ENCODE measurements around the gene GMCL2.
"Not testable (repeated sequence)": the region's sequence is repeated elsewhere in the genome, so short reads cannot be mapped to it uniquely, and the experiment has no call there.

GMCL2 gene

GRCh38 chr5:178187014-178187413 lies at the start of gene GMCL2:
GMCL2 (minus strand) TSS chr5:178187371; CDS start chr5:178187299, 72 bp downstream.
- H3K4me1 Mint-ChIP-seq = peaks cover 6% of the 10 kb centered on the region
- CTCF ChIA-PET = no interaction called here
- no peak within 1 kb of the TSS for H3K4me3 Mint-ChIP-seq
- no peaks in the 10 kb centered on the region for H3K36me3 Mint-ChIP-seq
- DNase-seq = no peak
- H3K9me3 Mint-ChIP-seq = no peaks in the 10 kb centered on the region
- no peak within 1 kb of the TSS for H3K27ac Mint-ChIP-seq
- peaks cover 33% of the 10 kb centered on the region for H3K27me3 Mint-ChIP-seq

- H3K4me3 Mint-ChIP-seq = no peak overlapping the region
- H3K4me1 Mint-ChIP-seq = peaks cover 82% of the 10 kb centered on the region
- CTCF ChIA-PET = interaction anchor here (1.5 kb wide), 1 partner anchor 30 kb away, joined by 4 read pairs; no protein-coding TSS in a partner anchor
- H3K27me3 Mint-ChIP-seq = no peaks in the 10 kb centered on the region
- H3K36me3 Mint-ChIP-seq = peaks cover 4% of the 10 kb centered on the region
- no peak for DNase-seq
- H3K27ac Mint-ChIP-seq = peak overlapping the region; percentile 73
- no peaks in the 10 kb centered on the region for H3K9me3 Mint-ChIP-seq
Observed at GRCh38 chr5:178236679-178237078, 49.5 kb upstream of the GMCL2 start.

- Mint-ChIP-seq H3K9me3 (no peaks in the 10 kb centered on the region), H3K27me3 (no peaks in the 10 kb centered on the region), H3K27ac (no peak overlapping the region), H3K36me3 (peaks cover 9% of the 10 kb centered on the region), H3K4me3 (no peak overlapping the region), H3K4me1 (peaks cover 82% of the 10 kb centered on the region)
- CTCF ChIA-PET = interaction anchor here (0.6 to 1.7 kb wide), 3 partner anchors 30 to 505 kb away, joined by 3 to 4 read pairs (median 4); no protein-coding TSS in a partner anchor
- DNase-seq = no peak
Observed at GRCh38 chr5:178236126-178236525, 49.0 kb upstream of the GMCL2 start.

- H3K27me3 Mint-ChIP-seq = no peaks in the 10 kb centered on the region
- H3K9me3 Mint-ChIP-seq = no peaks in the 10 kb centered on the region
- peaks cover 15% of the 10 kb centered on the region for H3K36me3 Mint-ChIP-seq
- H3K4me3 Mint-ChIP-seq = no peak overlapping the region
- H3K4me1 Mint-ChIP-seq = peaks cover 82% of the 10 kb centered on the region
- CTCF ChIA-PET = interaction anchor here (0.6 to 1.7 kb wide), 7 partner anchors 20 to 506 kb away, joined by 3 to 11 read pairs (median 3); no protein-coding TSS in a partner anchor
- DNase-seq = no peak
- H3K27ac Mint-ChIP-seq = peak overlapping the region; percentile 70
Observed at GRCh38 chr5:178235588-178235974, 48.4 kb upstream of the GMCL2 start.

- Mint-ChIP-seq H3K27me3 (no peaks in the 10 kb centered on the region), H3K36me3 (peaks cover 20% of the 10 kb centered on the region), H3K9me3 (no peaks in the 10 kb centered on the region), H3K27ac (peak overlapping the region; percentile 62), H3K4me1 (peaks cover 84% of the 10 kb centered on the region), H3K4me3 (no peak overlapping the region)
- peak; percentile 88 for DNase-seq
- CTCF ChIA-PET = interaction anchor here (0.6 to 1.7 kb wide), 11 partner anchors 9 to 337 kb away, joined by 3 to 11 read pairs (median 3); no protein-coding TSS in a partner anchor
Observed at GRCh38 chr5:178234750-178235587, 47.8 kb upstream of the GMCL2 start.

GRCh38 chr5:178234121-178234749 lies 47.1 kb upstream of the GMCL2 start:
- no peak for DNase-seq
- H3K4me1 Mint-ChIP-seq = peaks cover 86% of the 10 kb centered on the region
- H3K36me3 Mint-ChIP-seq = peaks cover 26% of the 10 kb centered on the region
- H3K9me3 Mint-ChIP-seq = no peaks in the 10 kb centered on the region
- H3K27ac Mint-ChIP-seq = peak overlapping the region; percentile 62
- no peaks in the 10 kb centered on the region for H3K27me3 Mint-ChIP-seq
- CTCF ChIA-PET = interaction anchor here (0.6 to 1.7 kb wide), 12 partner anchors 10 to 337 kb away, joined by 3 to 11 read pairs (median 4); no protein-coding TSS in a partner anchor
- peak overlapping the region; percentile 3 for H3K4me3 Mint-ChIP-seq

- Mint-ChIP-seq H3K4me3 (peak overlapping the region; percentile 85), H3K36me3 (peaks cover 36% of the 10 kb centered on the region), H3K4me1 (peaks cover 84% of the 10 kb centered on the region), H3K27me3 (no peaks in the 10 kb centered on the region), H3K9me3 (no peaks in the 10 kb centered on the region), H3K27ac (peak overlapping the region; percentile 87)
- DNase-seq = no peak
- CTCF ChIA-PET = no interaction called here
Observed at GRCh38 chr5:178232920-178233429, 45.8 kb upstream of the GMCL2 start.

GRCh38 chr5:178232124-178232919 lies 45.2 kb upstream of the GMCL2 start, which contains the start of gene PHYKPL:
PHYKPL (minus strand) TSS chr5:178232802; CDS start chr5:178232550, 252 bp downstream.
- Mint-ChIP-seq H3K4me1 (peaks cover 84% of the 10 kb centered on the region), H3K4me3 (peak within 1 kb of the TSS; percentile 85), H3K36me3 (peaks cover 43% of the 10 kb centered on the region), H3K9me3 (no peaks in the 10 kb centered on the region), H3K27ac (peak within 1 kb of the TSS; percentile 87), H3K27me3 (no peaks in the 10 kb centered on the region)
- CTCF ChIA-PET = no interaction called here
- DNase-seq = peak; percentile 81

- peaks cover 50% of the 10 kb centered on the region for H3K36me3 Mint-ChIP-seq
- no peak for DNase-seq
- H3K4me1 Mint-ChIP-seq = peaks cover 79% of the 10 kb centered on the region
- H3K27ac Mint-ChIP-seq = peak overlapping the region; percentile 83
- no peaks in the 10 kb centered on the region for H3K27me3 Mint-ChIP-seq
- CTCF ChIA-PET = interaction anchor here (1.1 kb wide), 1 partner anchor 18 kb away, joined by 3 read pairs; no protein-coding TSS in a partner anchor
- H3K4me3 Mint-ChIP-seq = peak overlapping the region; percentile 85
- H3K9me3 Mint-ChIP-seq = no peaks in the 10 kb centered on the region
Observed at GRCh38 chr5:178231539-178232123, 44.5 kb upstream of the GMCL2 start.

- peaks cover 53% of the 10 kb centered on the region for H3K36me3 Mint-ChIP-seq
- CTCF ChIA-PET = interaction anchor here (0.6 to 1.1 kb wide), 2 partner anchors 13 to 18 kb away, joined by 3 to 4 read pairs; no protein-coding TSS in a partner anchor
Observed at GRCh38 chr5:178230879-178231538, 43.8 kb upstream of the GMCL2 start.

GRCh38 chr5:178229861-178230260 lies 42.7 kb upstream of the GMCL2 start:
- CTCF ChIA-PET = no interaction called here
- Mint-ChIP-seq H3K9me3 (no peaks in the 10 kb centered on the region), H3K27me3 (no peaks in the 10 kb centered on the region), H3K4me3 (peak overlapping the region; percentile 85), H3K4me1 (peaks cover 65% of the 10 kb centered on the region), H3K36me3 (peaks cover 61% of the 10 kb centered on the region), H3K27ac (no peak overlapping the region)
- DNase-seq = no peak

More at GRCh38 chr5:178230879-178231538, 43.8 kb upstream of the GMCL2 start:
- peak overlapping the region; percentile 83 for H3K27ac Mint-ChIP-seq
- no peaks in the 10 kb centered on the region for H3K27me3 Mint-ChIP-seq
- peak overlapping the region; percentile 85 for H3K4me3 Mint-ChIP-seq
- H3K9me3 Mint-ChIP-seq = no peaks in the 10 kb centered on the region
- H3K4me1 Mint-ChIP-seq = peaks cover 76% of the 10 kb centered on the region
- DNase-seq = no peak

- Mint-ChIP-seq H3K36me3 (peaks cover 64% of the 10 kb centered on the region), H3K4me1 (peaks cover 58% of the 10 kb centered on the region)
- H3K27ac Mint-ChIP-seq, H3K4me3 Mint-ChIP-seq, CTCF ChIA-PET, DNase-seq, H3K9me3 Mint-ChIP-seq, H3K27me3 Mint-ChIP-seq: not testable (repeated sequence)
Observed at GRCh38 chr5:178229111-178229510, 41.9 kb upstream of the GMCL2 start.

GRCh38 chr5:178228609-178229008 lies 41.4 kb upstream of the GMCL2 start:
- CTCF ChIA-PET = no interaction called here
- DNase-seq = no peak
- Mint-ChIP-seq H3K27ac (no peak overlapping the region), H3K27me3 (no peaks in the 10 kb centered on the region), H3K9me3 (no peaks in the 10 kb centered on the region), H3K36me3 (peaks cover 68% of the 10 kb centered on the region), H3K4me1 (peaks cover 57% of the 10 kb centered on the region), H3K4me3 (no peak overlapping the region)

Measured in activated naive CD4-positive, alpha-beta T cell treated with anti-CD3 and anti-CD28 coated beads, Interleukin-2, amount 10 ng/mL, durations not matched to agents 7 days and 5 days (primary cell).